Measurements from ENCODE around the gene GPR21.
A peak's percentile ranks its signal among the peaks of the same experiment; 100 is the strongest.

The GPR21 gene

GRCh38 chr9:123033352-123033751 lies at the start of gene GPR21:
Gene GPR21, plus strand, starts transcription at chr9:123033667. Its CDS starts 900 bp downstream, at chr9:123034567.
- DNase-seq, result no peak

GRCh38 chr9:122986010-122986409 lies 47.5 kb upstream of the GPR21 start:
- DNase-seq, result no peak

- no peak for DNase-seq
These were observed 45.3 kb upstream of the GPR21 start for GRCh38 chr9:122988141-122988540.

GRCh38 chr9:122988920-122989621 lies 44.4 kb upstream of the GPR21 start:
- DNase-seq, result no peak

- DNase-seq, result peak in 1 of 2 donors; percentile 83
These were observed 42.1 kb upstream of the GPR21 start for GRCh38 chr9:122991370-122991830.

- no peak for DNase-seq
These were observed 36.9 kb upstream of the GPR21 start for GRCh38 chr9:122996586-122996985.

- no peak for DNase-seq
These were observed 35.0 kb upstream of the GPR21 start for GRCh38 chr9:122998448-122998847.

GRCh38 chr9:123000371-123001068 lies 32.9 kb upstream of the GPR21 start:
- no peak for DNase-seq

- DNase-seq, result no peak
These were observed 30.7 kb upstream of the GPR21 start for GRCh38 chr9:123002754-123003153.

GRCh38 chr9:123003466-123003865 lies 30.0 kb upstream of the GPR21 start:
- DNase-seq, result no peak

- no peak for DNase-seq
These were observed 27.5 kb upstream of the GPR21 start for GRCh38 chr9:123005964-123006363.

GRCh38 chr9:123007269-123007668 lies 26.2 kb upstream of the GPR21 start:
- no peak for DNase-seq

GRCh38 chr9:123008909-123009308 lies 24.6 kb upstream of the GPR21 start:
- no peak for DNase-seq

GRCh38 chr9:123011380-123011779 lies 22.1 kb upstream of the GPR21 start:
- DNase-seq, result no peak

- DNase-seq, result no peak
These were observed 21.5 kb upstream of the GPR21 start for GRCh38 chr9:123011878-123012528.

GRCh38 chr9:123016631-123017030 lies 16.8 kb upstream of the GPR21 start:
- no peak for DNase-seq

- no peak for DNase-seq
These were observed 12.7 kb upstream of the GPR21 start for GRCh38 chr9:123020796-123021195.

- DNase-seq, result no peak
These were observed 7.0 kb upstream of the GPR21 start for GRCh38 chr9:123026425-123026824.

GRCh38 chr9:123027517-123027916 lies 6.0 kb upstream of the GPR21 start:
- DNase-seq, result no peak

GRCh38 chr9:123028136-123028535 lies 5.3 kb upstream of the GPR21 start:
- DNase-seq, result no peak

GRCh38 chr9:123028973-123029372 lies 4.5 kb upstream of the GPR21 start:
- no peak for DNase-seq

- DNase-seq, result no peak
These were observed 1.5 kb upstream of the GPR21 start for GRCh38 chr9:123031963-123032362.

GRCh38 chr9:123033864-123034601 lies 566 bp downstream of the GPR21 start:
- no peak for DNase-seq
